H1 (cell line): ENCODE results near the gene KRT8.

ENCODE experiments used
- BCL11A ChIP-seq, 2 experiments: IDR thresholded peaks; one replicate each; pipeline ENCODE4 v1.6.1; 2011; ENCODE audit warnings: low read depth in 2 of 2, low read length in 2 of 2, mild to moderate bottlenecking in 2 of 2
- BRCA1 ChIP-seq: IDR thresholded peaks from 2 replicates; pipeline ENCODE4 v1.6.1; 2012; ENCODE audit warnings: low read depth, low read length, improper control_type of control experiment
- CHD2 ChIP-seq: IDR thresholded peaks from 2 replicates; pipeline ENCODE4 v1.6.1; 2012; ENCODE audit warnings: low read length, improper control_type of control experiment
- CREB1 ChIP-seq: IDR thresholded peaks from 2 replicates; pipeline ENCODE4 v1.6.1; 2012; ENCODE audit warnings: inconsistent platforms
- EZH2 ChIP-seq: fragments of 200-600 bp; sonication (generic); IDR thresholded peaks from 2 replicates; pipeline ENCODE4 v1.7.1; 2012; ENCODE audit warnings: low read depth, mild to moderate bottlenecking, moderate library complexity, low read length, inconsistent platforms; ENCODE audit not compliant: severe bottlenecking
- POLR2A ChIP-seq, 2 experiments: IDR thresholded peaks; 1 replicate in 1 of 2; 2 replicates in 1 of 2; pipeline ENCODE4 v1.6.1; 2011; ENCODE audit warnings: low read depth in 2 of 2, low read length in 2 of 2, mild to moderate bottlenecking in 2 of 2; ENCODE audit errors: control extremely low read depth in 1 of 2
- POLR2AphosphoS5 ChIP-seq: IDR thresholded peaks from 2 replicates; pipeline ENCODE4 v1.6.1; 2011; ENCODE audit warnings: low read depth, low read length
- SRF ChIP-seq: IDR thresholded peaks from 2 replicates; pipeline ENCODE4 v1.6.1; 2011; ENCODE audit warnings: mild to moderate bottlenecking, low read depth, low read length, moderate library complexity
- SUZ12 ChIP-seq: fragments of 200-600 bp; sonication (generic); IDR thresholded peaks from 2 replicates; pipeline ENCODE4 v1.6.1; 2012; ENCODE audit warnings: mild to moderate bottlenecking, inconsistent platforms, low read length, moderate library complexity, mixed read lengths
- TCF12 ChIP-seq: IDR thresholded peaks from 2 replicates; pipeline ENCODE4 v1.6.1; 2011; ENCODE audit warnings: low read depth, mild to moderate bottlenecking, low read length
- YY1 ChIP-seq: IDR thresholded peaks from 2 replicates; pipeline ENCODE4 v1.6.1; 2011; ENCODE audit warnings: low read depth, mild to moderate bottlenecking, low read length
- ZNF274 ChIP-seq: IDR thresholded peaks from 2 replicates; pipeline ENCODE4 v1.7.0; 2012; ENCODE audit warnings: low read length, borderline replicate concordance; ENCODE audit errors: extremely low read depth
- TF ChIP-seq, protein P1 (sequence below), 3 experiments: IDR thresholded peaks; 1 replicate in 2 of 3; 2 replicates in 1 of 3; pipeline versions ENCODE4 v1.5.1 to v1.6.1; 2011; ENCODE audit warnings: low read length in 3 of 3, mild to moderate bottlenecking in 3 of 3, inconsistent platforms in 2 of 3, low read depth in 1 of 3, moderate library complexity in 1 of 3; ENCODE audit not compliant: insufficient read depth in 1 of 3; ENCODE audit errors: control extremely low read depth in 1 of 3
- TF ChIP-seq, protein P2 (sequence below): IDR thresholded peaks from 2 replicates; pipeline ENCODE4 v1.6.1; 2011; ENCODE audit warnings: low read length, improper control_type of control experiment

DNA sequence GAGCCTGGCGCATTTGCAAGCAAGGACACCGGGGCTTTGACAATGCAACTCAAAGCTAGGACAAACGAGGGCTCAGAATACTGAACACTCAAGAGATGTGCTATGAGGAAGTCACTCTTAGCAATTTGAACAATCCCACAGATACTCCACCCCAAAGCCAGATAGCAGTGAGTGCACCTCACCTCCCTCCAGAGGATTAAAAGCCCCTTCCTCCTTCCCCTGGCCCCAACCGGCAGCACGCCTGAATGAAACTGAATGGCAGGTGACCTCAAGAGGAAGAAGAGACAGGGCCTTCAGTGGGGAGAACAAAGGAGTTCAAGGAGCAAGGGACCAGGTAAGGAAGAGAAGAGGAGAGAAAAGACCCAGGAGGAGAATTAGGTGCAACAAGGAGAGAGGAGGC lies 54.2 kb downstream of the KRT8 start:
- TF ChIP-seq BRCA1 (no peak), CHD2 (no peak), SUZ12 (no peak), BCL11A (IDR thresholded peaks at IDR 0.05; ENCODE audit: low read depth in 2 of 2, low read length in 2 of 2) (no peak), YY1 (no peak), EZH2 (no peak), POLR2A (IDR thresholded peaks at IDR 0.05; ENCODE audit: control extremely low read depth in 1 of 2, low read depth in 2 of 2, low read length in 2 of 2) (no peak), CREB1 (no peak), POLR2AphosphoS5 (no peak), ZNF274 (no peak), SRF (no peak), TCF12 (no peak)
- TF ChIP-seq, protein P1, sequence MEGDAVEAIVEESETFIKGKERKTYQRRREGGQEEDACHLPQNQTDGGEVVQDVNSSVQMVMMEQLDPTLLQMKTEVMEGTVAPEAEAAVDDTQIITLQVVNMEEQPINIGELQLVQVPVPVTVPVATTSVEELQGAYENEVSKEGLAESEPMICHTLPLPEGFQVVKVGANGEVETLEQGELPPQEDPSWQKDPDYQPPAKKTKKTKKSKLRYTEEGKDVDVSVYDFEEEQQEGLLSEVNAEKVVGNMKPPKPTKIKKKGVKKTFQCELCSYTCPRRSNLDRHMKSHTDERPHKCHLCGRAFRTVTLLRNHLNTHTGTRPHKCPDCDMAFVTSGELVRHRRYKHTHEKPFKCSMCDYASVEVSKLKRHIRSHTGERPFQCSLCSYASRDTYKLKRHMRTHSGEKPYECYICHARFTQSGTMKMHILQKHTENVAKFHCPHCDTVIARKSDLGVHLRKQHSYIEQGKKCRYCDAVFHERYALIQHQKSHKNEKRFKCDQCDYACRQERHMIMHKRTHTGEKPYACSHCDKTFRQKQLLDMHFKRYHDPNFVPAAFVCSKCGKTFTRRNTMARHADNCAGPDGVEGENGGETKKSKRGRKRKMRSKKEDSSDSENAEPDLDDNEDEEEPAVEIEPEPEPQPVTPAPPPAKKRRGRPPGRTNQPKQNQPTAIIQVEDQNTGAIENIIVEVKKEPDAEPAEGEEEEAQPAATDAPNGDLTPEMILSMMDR (IDR thresholded peaks at IDR 0.05; ENCODE audit: control extremely low read depth in 1 of 3, insufficient read depth in 1 of 3, low read depth in 1 of 3, low read length in 3 of 3) = no peak
- TF ChIP-seq, protein P2, sequence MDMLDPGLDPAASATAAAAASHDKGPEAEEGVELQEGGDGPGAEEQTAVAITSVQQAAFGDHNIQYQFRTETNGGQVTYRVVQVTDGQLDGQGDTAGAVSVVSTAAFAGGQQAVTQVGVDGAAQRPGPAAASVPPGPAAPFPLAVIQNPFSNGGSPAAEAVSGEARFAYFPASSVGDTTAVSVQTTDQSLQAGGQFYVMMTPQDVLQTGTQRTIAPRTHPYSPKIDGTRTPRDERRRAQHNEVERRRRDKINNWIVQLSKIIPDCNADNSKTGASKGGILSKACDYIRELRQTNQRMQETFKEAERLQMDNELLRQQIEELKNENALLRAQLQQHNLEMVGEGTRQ = no peak
